RWPE2 (cell line): Measurements from ENCODE around the gene RNU6-9.

Experiments
- ATAC-seq: fragments of 200-7000 bp; cut with Tn5 transposase; 3 replicates; pipeline ENCODE4 v1.9.1; 2021; ENCODE audit warnings: low read depth
- DNase-seq: peaks from one replicate; pipeline ENCODE4 v3.0.0-alpha.2; 2020; ENCODE audit warnings: low spot score
- H3K27ac ChIP-seq: fragments of 450-650 bp; 2 replicates; pipeline ENCODE4 v1.5.1; 2017; ENCODE audit warnings: mild to moderate bottlenecking; ENCODE audit not compliant: poor library complexity, severe bottlenecking
- H3K27me3 ChIP-seq: fragments of 250-450 bp; sonication (Bioruptor Pico); 2 replicates; pipeline ENCODE4 v1.5.1; 2021; ENCODE audit warnings: mild to moderate bottlenecking, moderate library complexity; ENCODE audit not compliant: insufficient read depth, poor library complexity, severe bottlenecking
- H3K36me3 ChIP-seq: fragments of 250-450 bp; sonication (Bioruptor Pico); 2 replicates; pipeline ENCODE4 v1.5.1; 2020; ENCODE audit warnings: low read depth, mild to moderate bottlenecking, moderate library complexity
- H3K4me1 ChIP-seq: fragments of 250-450 bp; sonication (Bioruptor Pico); 2 replicates; pipeline ENCODE4 v1.5.1; 2021; ENCODE audit warnings: mild to moderate bottlenecking, moderate library complexity; ENCODE audit not compliant: insufficient read depth, poor library complexity, severe bottlenecking
- H3K4me3 ChIP-seq: fragments of 250-450 bp; sonication (Bioruptor Pico); 2 replicates; pipeline ENCODE4 v1.5.1; 2021; ENCODE audit warnings: mild to moderate bottlenecking, moderate library complexity; ENCODE audit not compliant: severe bottlenecking
- H3K9me3 ChIP-seq: fragments of 250-450 bp; sonication (Bioruptor Pico); 2 replicates; pipeline ENCODE4 v1.5.1; 2021; ENCODE audit warnings: mild to moderate bottlenecking, moderate library complexity; ENCODE audit not compliant: severe bottlenecking
- TF ChIP-seq, protein P1 (sequence below): fragments of 450-650 bp; IDR thresholded peaks from one replicate; pipeline ENCODE4 v1.5.1; 2017; ENCODE audit warnings: mild to moderate bottlenecking, moderate library complexity; ENCODE audit not compliant: poor library complexity, severe bottlenecking

Gene RNU6-9

DNA sequence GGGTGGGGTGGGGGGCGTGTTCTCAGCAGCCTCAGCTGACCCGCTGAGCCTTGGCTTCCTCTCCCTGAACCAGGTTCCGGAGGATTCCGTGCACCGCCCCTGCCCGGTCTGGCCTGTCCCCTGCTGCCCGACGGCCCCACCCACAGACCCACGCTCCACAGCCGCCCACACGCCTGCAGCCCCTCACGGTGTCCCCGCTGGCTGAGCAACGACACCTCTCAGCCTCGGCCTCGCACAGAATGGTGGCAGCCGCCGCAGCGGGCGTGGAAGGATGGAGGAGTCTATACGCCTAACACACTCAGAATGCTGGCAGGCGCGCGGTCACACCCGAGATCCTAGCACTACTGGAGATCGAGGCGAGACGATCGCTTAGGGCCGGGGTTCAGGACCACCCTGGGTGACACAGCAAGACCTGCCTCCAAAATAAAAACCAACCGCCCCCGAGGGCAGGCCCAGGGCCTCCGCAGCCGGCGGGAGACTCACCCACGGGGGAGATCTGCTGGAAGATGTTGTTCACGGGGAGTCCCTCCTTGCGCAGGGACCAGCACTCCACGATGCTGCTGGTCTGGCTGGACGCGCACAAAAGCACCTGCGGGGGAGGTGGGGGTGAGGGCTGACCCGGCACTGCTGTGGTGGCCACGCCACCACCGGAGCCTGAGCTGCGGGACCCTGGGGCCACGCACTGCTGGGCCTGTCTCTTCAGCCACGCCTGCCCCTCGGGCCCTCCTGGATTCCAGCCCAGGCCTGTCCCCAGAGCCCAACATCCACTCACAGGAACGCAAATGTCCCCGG is 8.7 kb upstream of the RNU6-9 start:
- H3K27ac ChIP-seq: no peak overlapping the region
- H3K36me3 ChIP-seq: peaks cover 39% of the 10 kb centered on the region
- no peak overlapping the region for H3K4me3 ChIP-seq
- H3K9me3 ChIP-seq: no peaks in the 10 kb centered on the region
- ATAC-seq: no peak
- no peaks in the 10 kb centered on the region for H3K27me3 ChIP-seq
- DNase-seq: no peak
- H3K4me1 ChIP-seq: no peaks in the 10 kb centered on the region
- TF ChIP-seq, protein P1, sequence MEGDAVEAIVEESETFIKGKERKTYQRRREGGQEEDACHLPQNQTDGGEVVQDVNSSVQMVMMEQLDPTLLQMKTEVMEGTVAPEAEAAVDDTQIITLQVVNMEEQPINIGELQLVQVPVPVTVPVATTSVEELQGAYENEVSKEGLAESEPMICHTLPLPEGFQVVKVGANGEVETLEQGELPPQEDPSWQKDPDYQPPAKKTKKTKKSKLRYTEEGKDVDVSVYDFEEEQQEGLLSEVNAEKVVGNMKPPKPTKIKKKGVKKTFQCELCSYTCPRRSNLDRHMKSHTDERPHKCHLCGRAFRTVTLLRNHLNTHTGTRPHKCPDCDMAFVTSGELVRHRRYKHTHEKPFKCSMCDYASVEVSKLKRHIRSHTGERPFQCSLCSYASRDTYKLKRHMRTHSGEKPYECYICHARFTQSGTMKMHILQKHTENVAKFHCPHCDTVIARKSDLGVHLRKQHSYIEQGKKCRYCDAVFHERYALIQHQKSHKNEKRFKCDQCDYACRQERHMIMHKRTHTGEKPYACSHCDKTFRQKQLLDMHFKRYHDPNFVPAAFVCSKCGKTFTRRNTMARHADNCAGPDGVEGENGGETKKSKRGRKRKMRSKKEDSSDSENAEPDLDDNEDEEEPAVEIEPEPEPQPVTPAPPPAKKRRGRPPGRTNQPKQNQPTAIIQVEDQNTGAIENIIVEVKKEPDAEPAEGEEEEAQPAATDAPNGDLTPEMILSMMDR: no peak

DNA sequence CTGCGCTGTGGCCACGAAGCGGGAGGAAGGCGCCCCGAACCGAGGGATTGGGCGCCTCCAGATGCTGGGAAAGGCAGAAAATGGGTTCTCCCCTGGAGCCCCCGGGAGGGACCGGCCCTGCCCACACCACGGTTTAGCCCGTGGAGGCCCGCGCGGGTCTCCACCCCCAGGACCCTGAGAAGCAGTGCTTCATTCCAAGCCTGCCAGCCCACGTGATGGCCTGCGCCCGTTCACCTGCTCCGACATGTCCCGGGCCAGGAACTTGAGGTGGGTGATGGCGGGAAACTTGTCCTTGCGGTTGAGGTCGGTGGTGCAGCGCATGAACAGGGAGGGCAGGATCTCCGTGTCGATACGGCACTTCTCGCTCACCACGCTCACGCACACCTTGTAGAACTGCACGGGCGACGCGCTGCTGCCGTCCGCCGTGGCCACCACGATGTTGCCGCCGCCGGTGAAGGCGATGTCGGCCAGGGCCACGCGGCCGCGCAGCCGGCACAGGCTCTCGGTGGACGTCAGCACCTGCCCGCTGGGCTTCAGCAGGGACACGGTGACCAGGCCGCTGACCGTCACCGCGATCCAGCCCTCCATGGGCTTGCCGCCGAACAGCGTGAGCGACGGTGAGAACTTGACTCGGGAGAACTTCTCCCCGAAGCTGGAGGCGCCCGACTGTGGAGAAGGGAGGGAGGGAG is 7.6 kb upstream of the RNU6-9 start:
- ATAC-seq: no peak
- no peaks in the 10 kb centered on the region for H3K4me1 ChIP-seq
- H3K4me3 ChIP-seq: no peak overlapping the region
- no peaks in the 10 kb centered on the region for H3K9me3 ChIP-seq
- DNase-seq: no peak
- no peaks in the 10 kb centered on the region for H3K27me3 ChIP-seq
- TF ChIP-seq, protein P1: no peak
- H3K27ac ChIP-seq: no peak overlapping the region
- H3K36me3 ChIP-seq: peaks cover 46% of the 10 kb centered on the region

DNA sequence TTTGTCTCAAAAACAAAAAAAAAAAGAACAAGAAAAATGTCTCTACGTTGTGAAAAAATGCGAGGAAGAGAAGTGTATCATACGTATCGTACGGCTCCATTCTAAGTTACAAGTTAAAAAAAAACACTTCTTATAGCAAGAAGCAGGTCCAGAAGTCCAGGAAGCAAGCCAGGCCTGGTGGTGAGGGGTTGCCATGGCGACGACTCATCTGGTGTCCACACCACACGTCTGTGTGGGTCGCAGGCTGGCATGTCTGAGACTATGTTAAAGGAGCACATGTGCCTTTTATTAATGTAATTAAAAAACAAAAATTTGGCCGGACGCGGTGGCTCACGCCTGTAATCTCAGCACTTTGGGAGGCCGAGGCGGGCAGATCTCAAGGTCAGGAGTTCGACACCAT is 6.2 kb upstream of the RNU6-9 start:
- ATAC-seq: no peak
- no peak for DNase-seq
- no peak overlapping the region for H3K27ac ChIP-seq
- no peaks in the 10 kb centered on the region for H3K27me3 ChIP-seq
- H3K36me3 ChIP-seq: peaks cover 37% of the 10 kb centered on the region
- TF ChIP-seq, protein P1: no peak
- no peak overlapping the region for H3K4me3 ChIP-seq
- no peaks in the 10 kb centered on the region for H3K9me3 ChIP-seq
- no peaks in the 10 kb centered on the region for H3K4me1 ChIP-seq

DNA sequence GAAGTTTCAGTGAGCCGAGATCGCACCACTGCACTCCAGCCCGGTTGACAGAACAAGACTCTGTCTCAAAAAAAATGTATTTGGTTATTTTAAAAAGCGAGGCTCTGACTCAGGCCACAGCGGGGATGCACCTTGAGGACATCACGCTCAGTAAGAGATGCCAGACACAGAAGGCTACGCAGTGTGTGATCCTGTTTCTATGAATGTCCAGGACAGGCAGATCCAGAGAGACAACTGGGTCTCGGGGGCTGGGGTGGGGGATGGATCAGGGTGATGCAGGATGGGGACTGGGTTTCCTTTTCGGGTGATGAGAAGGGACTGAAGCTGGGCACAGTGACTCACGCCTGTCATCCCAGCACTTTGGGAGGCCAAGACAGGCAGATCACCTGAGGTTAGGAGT is 5.7 kb upstream of the RNU6-9 start:
- no peak for ATAC-seq
- Histone ChIP-seq H3K9me3 (no peaks in the 10 kb centered on the region), H3K4me1 (no peaks in the 10 kb centered on the region), H3K27me3 (no peaks in the 10 kb centered on the region), H3K27ac (no peak overlapping the region), H3K4me3 (no peak overlapping the region), H3K36me3 (peaks cover 32% of the 10 kb centered on the region)
- DNase-seq: no peak
- TF ChIP-seq, protein P1: no peak
